RWPE2 (cell line): Measurements from ENCODE around the gene KLHDC10.

ENCODE experiments used
- ATAC-seq: fragments of 200-7000 bp; cut with Tn5 transposase; 3 replicates; pipeline ENCODE4 v1.9.1; 2021; ENCODE audit warnings: low read depth
- DNase-seq: peaks from one replicate; pipeline ENCODE4 v3.0.0-alpha.2; 2020; ENCODE audit warnings: low spot score
- H3K27ac ChIP-seq: fragments of 450-650 bp; 2 replicates; pipeline ENCODE4 v1.5.1; 2017; ENCODE audit warnings: mild to moderate bottlenecking; ENCODE audit not compliant: poor library complexity, severe bottlenecking
- H3K27me3 ChIP-seq: fragments of 250-450 bp; sonication (Bioruptor Pico); 2 replicates; pipeline ENCODE4 v1.5.1; 2021; ENCODE audit warnings: mild to moderate bottlenecking, moderate library complexity; ENCODE audit not compliant: insufficient read depth, poor library complexity, severe bottlenecking
- H3K36me3 ChIP-seq: fragments of 250-450 bp; sonication (Bioruptor Pico); 2 replicates; pipeline ENCODE4 v1.5.1; 2020; ENCODE audit warnings: low read depth, mild to moderate bottlenecking, moderate library complexity
- H3K4me1 ChIP-seq: fragments of 250-450 bp; sonication (Bioruptor Pico); 2 replicates; pipeline ENCODE4 v1.5.1; 2021; ENCODE audit warnings: mild to moderate bottlenecking, moderate library complexity; ENCODE audit not compliant: insufficient read depth, poor library complexity, severe bottlenecking
- H3K4me3 ChIP-seq: fragments of 250-450 bp; sonication (Bioruptor Pico); 2 replicates; pipeline ENCODE4 v1.5.1; 2021; ENCODE audit warnings: mild to moderate bottlenecking, moderate library complexity; ENCODE audit not compliant: severe bottlenecking
- H3K9me3 ChIP-seq: fragments of 250-450 bp; sonication (Bioruptor Pico); 2 replicates; pipeline ENCODE4 v1.5.1; 2021; ENCODE audit warnings: mild to moderate bottlenecking, moderate library complexity; ENCODE audit not compliant: severe bottlenecking
- TF ChIP-seq, protein P1 (sequence below): fragments of 450-650 bp; IDR thresholded peaks from one replicate; pipeline ENCODE4 v1.5.1; 2017; ENCODE audit warnings: mild to moderate bottlenecking, moderate library complexity; ENCODE audit not compliant: poor library complexity, severe bottlenecking

The KLHDC10 gene

DNA sequence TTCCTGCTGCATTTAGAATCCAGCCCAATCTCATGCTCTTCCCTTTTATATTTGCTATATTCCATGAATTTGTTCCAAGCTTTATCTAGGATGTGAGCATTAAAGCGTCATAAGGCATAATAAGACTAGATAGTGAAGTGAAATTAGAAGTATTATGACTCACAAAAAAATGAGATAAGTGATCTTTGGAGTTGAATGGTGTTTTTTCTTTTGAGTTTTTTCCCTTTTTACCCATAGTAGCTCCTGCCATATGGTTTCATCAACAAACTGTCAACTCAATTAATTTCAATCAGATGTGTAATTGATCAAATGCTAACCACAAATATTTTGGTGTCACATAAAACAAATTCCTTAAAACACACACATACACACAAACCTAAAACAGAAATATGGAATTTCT lies 17.0 kb downstream of the KLHDC10 start:
- H3K4me3 ChIP-seq: no peak overlapping the region
- TF ChIP-seq, protein P1, sequence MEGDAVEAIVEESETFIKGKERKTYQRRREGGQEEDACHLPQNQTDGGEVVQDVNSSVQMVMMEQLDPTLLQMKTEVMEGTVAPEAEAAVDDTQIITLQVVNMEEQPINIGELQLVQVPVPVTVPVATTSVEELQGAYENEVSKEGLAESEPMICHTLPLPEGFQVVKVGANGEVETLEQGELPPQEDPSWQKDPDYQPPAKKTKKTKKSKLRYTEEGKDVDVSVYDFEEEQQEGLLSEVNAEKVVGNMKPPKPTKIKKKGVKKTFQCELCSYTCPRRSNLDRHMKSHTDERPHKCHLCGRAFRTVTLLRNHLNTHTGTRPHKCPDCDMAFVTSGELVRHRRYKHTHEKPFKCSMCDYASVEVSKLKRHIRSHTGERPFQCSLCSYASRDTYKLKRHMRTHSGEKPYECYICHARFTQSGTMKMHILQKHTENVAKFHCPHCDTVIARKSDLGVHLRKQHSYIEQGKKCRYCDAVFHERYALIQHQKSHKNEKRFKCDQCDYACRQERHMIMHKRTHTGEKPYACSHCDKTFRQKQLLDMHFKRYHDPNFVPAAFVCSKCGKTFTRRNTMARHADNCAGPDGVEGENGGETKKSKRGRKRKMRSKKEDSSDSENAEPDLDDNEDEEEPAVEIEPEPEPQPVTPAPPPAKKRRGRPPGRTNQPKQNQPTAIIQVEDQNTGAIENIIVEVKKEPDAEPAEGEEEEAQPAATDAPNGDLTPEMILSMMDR: no peak
- ATAC-seq (no peak), DNase-seq (no peak)
- H3K4me1 ChIP-seq: no peaks in the 10 kb centered on the region
- no peaks in the 10 kb centered on the region for H3K9me3 ChIP-seq
- no peak overlapping the region for H3K27ac ChIP-seq
- no peaks in the 10 kb centered on the region for H3K27me3 ChIP-seq
- no peaks in the 10 kb centered on the region for H3K36me3 ChIP-seq

DNA sequence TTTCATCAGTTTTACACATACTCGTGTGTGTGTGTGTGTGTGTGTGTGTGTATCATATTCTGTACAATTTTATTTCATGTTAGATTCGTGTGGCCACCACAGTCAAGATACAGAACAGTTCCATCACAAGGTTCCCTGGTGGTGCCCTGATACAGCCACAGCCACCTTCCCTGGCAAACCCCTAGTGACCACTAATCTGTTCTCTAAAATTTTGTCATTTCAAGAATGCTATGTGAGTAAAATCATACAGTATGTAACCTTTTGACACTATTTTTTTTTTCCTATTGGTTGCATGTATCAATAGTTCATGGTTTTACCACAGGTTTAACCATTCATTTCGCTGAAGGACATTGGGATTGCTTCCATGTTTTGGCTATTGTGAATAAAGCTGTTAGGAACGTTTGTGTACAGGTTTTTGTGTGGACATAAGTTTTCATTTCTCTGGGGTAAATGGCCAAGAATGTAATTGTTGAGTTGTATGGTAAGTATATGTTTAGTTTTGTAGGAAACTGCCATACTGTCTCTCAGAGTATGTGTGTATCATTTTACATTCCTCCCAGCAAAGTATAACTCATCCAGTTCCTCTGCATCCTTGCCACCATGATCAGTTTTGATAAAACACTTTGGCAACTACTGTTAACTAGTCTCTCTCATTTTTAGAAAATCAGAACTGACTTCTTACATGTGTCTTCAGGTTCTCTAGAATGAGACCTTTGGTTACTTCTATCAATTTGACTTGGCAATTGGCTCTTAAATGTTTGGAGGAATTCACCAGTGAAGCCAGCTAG lies 20.6 kb downstream of the KLHDC10 start:
- ATAC-seq (no peak), DNase-seq (no peak)
- Histone ChIP-seq H3K9me3 (no peaks in the 10 kb centered on the region), H3K4me1 (no peaks in the 10 kb centered on the region), H3K27ac (no peak overlapping the region), H3K4me3 (no peak overlapping the region), H3K27me3 (no peaks in the 10 kb centered on the region), H3K36me3 (no peaks in the 10 kb centered on the region)
- TF ChIP-seq, protein P1: no peak

DNA sequence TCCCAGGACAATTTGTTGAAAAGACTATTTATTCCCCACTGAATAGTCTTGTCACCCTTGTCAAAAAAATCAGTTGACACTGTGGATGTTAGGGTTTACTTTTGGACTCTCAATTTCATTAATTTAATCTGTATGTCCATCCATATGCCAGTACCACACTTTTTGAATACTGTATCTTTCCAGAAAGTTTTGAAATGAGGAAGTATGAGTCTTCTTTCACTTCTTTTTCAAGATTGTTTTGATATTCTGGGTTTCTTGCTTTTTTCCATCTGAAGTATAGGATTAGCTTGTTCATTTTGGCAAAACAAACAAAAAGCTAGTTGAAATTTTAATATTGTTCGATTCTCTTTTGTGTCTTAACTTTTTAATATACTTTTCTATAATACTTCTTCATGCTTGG lies 21.7 kb downstream of the KLHDC10 start:
- ATAC-seq: no peak
- H3K27ac ChIP-seq: no peak overlapping the region
- H3K4me1 ChIP-seq: no peaks in the 10 kb centered on the region
- no peaks in the 10 kb centered on the region for H3K36me3 ChIP-seq
- no peak for DNase-seq
- TF ChIP-seq, protein P1: no peak
- no peaks in the 10 kb centered on the region for H3K27me3 ChIP-seq
- no peaks in the 10 kb centered on the region for H3K9me3 ChIP-seq
- H3K4me3 ChIP-seq: no peak overlapping the region

DNA sequence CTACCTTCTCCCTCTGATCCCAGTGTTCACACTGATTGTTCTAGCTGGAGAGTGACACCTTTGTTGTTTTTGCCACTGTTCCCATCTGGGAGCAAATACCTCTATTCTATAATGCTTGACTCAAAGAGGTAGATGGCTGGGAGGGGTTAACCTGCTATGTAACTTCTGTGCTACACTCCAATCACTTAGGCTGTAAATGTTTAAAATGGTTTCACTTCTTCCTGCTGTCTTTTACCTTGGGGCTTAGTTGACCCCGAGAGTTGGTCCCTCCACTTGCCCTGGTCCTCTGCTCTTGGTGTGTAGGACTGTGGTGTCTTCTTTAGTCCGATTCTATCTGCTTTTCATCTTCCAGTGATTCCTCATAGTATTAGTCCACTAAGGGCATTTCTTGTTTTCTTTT lies 22.3 kb downstream of the KLHDC10 start:
- H3K27ac ChIP-seq: no peak overlapping the region
- no peak for ATAC-seq
- H3K4me3 ChIP-seq: no peak overlapping the region
- H3K4me1 ChIP-seq: no peaks in the 10 kb centered on the region
- no peaks in the 10 kb centered on the region for H3K27me3 ChIP-seq
- H3K9me3 ChIP-seq: peaks cover under 1% of the 10 kb centered on the region
- TF ChIP-seq, protein P1: no peak
- H3K36me3 ChIP-seq: no peaks in the 10 kb centered on the region
- no peak for DNase-seq

DNA sequence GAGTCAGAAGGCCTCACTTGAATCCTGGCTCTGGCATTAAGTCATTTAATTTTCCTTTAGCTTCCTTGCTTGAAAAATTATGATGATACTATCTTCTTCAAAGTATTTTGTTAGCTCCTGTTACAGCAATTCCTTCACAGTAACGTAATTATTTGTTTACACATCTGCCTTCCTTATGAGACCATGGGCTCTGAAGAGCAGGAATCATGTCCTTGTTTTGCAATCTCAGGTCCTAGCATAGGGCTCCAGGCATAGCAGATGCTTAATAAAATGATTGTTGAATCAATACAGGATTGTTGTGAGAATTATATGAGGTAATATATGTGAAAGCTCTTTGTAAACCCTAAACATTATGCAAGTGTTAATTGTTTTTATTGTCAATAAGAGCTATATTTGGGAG lies 25.5 kb downstream of the KLHDC10 start:
- ATAC-seq: 0 out of 3 replicates have a peak, but pooled peaks have one; percentile 40
- H3K36me3 ChIP-seq: no peaks in the 10 kb centered on the region
- peaks cover 2% of the 10 kb centered on the region for H3K9me3 ChIP-seq
- H3K27ac ChIP-seq: no peak overlapping the region
- H3K4me3 ChIP-seq: no peak overlapping the region
- DNase-seq: no peak
- no peaks in the 10 kb centered on the region for H3K27me3 ChIP-seq
- TF ChIP-seq, protein P1: no peak
- no peaks in the 10 kb centered on the region for H3K4me1 ChIP-seq
